Measurements from ENCODE around the gene ARPC5L. TPM values are rescaled to one million over a fixed set of nuclear protein-coding genes. Genes with fewer than 3 reads are reported as not detected.
"Not testable (repeated sequence)": the region's sequence is repeated elsewhere in the genome, so short reads cannot be mapped to it uniquely, and the experiment has no call there.

Gene ARPC5L
- total RNA-seq, 1 donor from 2014 or later, result 36.3 TPM

DNA sequence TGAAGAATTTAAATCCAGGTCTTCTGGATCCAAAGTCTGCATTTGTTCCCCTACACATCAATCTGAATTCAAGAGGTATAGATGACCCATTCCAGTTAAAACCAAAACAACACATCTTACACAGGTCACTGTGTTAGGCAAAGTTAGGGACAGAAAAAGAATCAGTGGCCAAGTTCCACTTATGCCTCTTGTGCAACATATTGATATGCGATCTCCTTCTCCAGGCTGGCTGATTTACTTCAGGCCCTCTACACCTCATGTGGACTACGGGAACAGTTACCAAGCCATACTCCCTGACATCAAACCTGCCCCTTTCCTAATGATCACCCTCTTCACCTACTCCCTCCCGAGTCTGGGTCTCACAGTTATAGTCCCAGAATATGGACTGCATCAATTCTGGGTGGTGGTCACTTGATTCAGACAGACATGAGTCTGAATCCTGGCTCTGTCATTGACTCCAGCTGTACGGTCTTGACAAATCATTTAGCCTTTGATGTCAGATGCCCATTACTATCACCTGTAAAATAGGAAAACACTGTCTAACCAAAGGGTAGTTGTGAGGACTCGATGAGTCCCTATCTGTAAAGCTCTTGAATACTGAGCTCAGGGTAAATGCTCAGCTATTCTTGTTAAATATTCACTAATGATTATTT lies 52.9 kb downstream of the ARPC5L start:
- DNase-seq (ENCODE audit: low read depth), result no peak
- no peaks in the 10 kb centered on the region for H3K27me3 ChIP-seq (ENCODE audit: control insufficient read depth, insufficient read depth, low read length)
- H3K4me3 ChIP-seq (ENCODE audit: low read depth, low read length), result no peak overlapping the region
- TF ChIP-seq, protein P1, sequence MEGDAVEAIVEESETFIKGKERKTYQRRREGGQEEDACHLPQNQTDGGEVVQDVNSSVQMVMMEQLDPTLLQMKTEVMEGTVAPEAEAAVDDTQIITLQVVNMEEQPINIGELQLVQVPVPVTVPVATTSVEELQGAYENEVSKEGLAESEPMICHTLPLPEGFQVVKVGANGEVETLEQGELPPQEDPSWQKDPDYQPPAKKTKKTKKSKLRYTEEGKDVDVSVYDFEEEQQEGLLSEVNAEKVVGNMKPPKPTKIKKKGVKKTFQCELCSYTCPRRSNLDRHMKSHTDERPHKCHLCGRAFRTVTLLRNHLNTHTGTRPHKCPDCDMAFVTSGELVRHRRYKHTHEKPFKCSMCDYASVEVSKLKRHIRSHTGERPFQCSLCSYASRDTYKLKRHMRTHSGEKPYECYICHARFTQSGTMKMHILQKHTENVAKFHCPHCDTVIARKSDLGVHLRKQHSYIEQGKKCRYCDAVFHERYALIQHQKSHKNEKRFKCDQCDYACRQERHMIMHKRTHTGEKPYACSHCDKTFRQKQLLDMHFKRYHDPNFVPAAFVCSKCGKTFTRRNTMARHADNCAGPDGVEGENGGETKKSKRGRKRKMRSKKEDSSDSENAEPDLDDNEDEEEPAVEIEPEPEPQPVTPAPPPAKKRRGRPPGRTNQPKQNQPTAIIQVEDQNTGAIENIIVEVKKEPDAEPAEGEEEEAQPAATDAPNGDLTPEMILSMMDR (IDR thresholded peaks at IDR 0.05; ENCODE audit: insufficient read depth, low read length, poor library complexity, severe bottlenecking), result no peak
- H3K36me3 ChIP-seq (ENCODE audit: control insufficient read depth, insufficient read depth, low read length), result no peaks in the 10 kb centered on the region

- not testable (repeated sequence) for H3K4me3 ChIP-seq (ENCODE audit: low read depth, low read length); H3K27me3 ChIP-seq (ENCODE audit: control insufficient read depth, insufficient read depth, low read length); H3K36me3 ChIP-seq (ENCODE audit: control insufficient read depth, insufficient read depth, low read length); DNase-seq (ENCODE audit: low read depth)
Measured at GRCh38 chr9:124920394-124920793, 58.5 kb downstream of the ARPC5L start.

Other genes starting within 250 kb of the ARPC5L start
- gene NR6A1, start 90.8 kb upstream of the ARPC5L start, total RNA-seq, result 0.92 and 2.2 TPM in 2 replicates
- gene OLFML2A, start 85.0 kb upstream of the ARPC5L start, total RNA-seq, result 7.0 and 16.4 TPM in 2 replicates
- not detected in 2 replicates for gene WDR38, start 8.7 kb upstream of the ARPC5L start, total RNA-seq
- 3,097 and 3,310 TPM in 2 replicates for gene RPL35, start 173 bp upstream of the ARPC5L start, total RNA-seq
- 12.5 and 16.3 TPM in 2 replicates for gene GOLGA1, start 79.0 kb downstream of the ARPC5L start, total RNA-seq

Measured in kidney epithelial cell (primary cell).